DOHH2 (cell line): ENCODE results near the gene MAP2K5.

Experiments used
- EZH2phosphoT487 ChIP-seq: fragments of 200-600 bp; sonication (generic); IDR thresholded peaks from 2 replicates; pipeline ENCODE4 v1.6.1; 2017; ENCODE audit warnings: borderline replicate concordance, mild to moderate bottlenecking, antibody characterized with exemption, low read length, moderate library complexity, mixed read lengths
- TF ChIP-seq, protein P1 (sequence below): fragments of 200-600 bp; sonication (generic); IDR thresholded peaks from one replicate; pipeline ENCODE4 v1.5.1; 2014; ENCODE audit warnings: antibody characterized with exemption, mild to moderate bottlenecking, low read depth, low read length; ENCODE audit not compliant: poor library complexity, severe bottlenecking

DNA sequence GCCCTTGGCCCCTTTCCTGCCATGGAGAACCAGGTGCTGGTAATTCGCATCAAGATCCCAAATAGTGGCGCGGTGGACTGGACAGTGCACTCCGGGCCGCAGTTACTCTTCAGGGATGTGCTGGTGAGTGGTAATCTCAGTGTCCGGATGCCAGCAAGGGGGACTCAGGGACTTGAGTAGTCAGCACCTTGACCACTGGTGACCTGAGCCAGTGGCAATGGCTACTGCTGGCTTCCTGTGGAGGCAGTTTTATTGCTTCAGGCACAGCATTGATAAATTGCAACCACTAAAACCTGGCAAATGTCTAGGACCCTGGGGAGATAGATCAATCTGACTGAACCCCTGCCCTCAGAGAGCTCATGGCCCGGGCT is 830 bp downstream of the MAP2K5 start:
- TF ChIP-seq, protein P1, sequence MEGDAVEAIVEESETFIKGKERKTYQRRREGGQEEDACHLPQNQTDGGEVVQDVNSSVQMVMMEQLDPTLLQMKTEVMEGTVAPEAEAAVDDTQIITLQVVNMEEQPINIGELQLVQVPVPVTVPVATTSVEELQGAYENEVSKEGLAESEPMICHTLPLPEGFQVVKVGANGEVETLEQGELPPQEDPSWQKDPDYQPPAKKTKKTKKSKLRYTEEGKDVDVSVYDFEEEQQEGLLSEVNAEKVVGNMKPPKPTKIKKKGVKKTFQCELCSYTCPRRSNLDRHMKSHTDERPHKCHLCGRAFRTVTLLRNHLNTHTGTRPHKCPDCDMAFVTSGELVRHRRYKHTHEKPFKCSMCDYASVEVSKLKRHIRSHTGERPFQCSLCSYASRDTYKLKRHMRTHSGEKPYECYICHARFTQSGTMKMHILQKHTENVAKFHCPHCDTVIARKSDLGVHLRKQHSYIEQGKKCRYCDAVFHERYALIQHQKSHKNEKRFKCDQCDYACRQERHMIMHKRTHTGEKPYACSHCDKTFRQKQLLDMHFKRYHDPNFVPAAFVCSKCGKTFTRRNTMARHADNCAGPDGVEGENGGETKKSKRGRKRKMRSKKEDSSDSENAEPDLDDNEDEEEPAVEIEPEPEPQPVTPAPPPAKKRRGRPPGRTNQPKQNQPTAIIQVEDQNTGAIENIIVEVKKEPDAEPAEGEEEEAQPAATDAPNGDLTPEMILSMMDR, result no peak
- no peak for TF ChIP-seq EZH2phosphoT487
